SH-SY5Y (cell line): Measurements from ENCODE around the gene MAT2B.

Experiments
- GATA2 ChIP-seq: IDR thresholded peaks from 2 replicates; pipeline ENCODE4 v1.6.1; 2011; ENCODE audit warnings: mild to moderate bottlenecking, low read depth, low read length
- GATA3 ChIP-seq: IDR thresholded peaks from 2 replicates; pipeline ENCODE4 v1.6.1; 2011; ENCODE audit warnings: low read depth, mild to moderate bottlenecking, low read length, moderate library complexity

GRCh38 chr5:163565931-163566608 is 60.7 kb downstream of the MAT2B start:
- TF ChIP-seq GATA2 (no peak), GATA3 (no peak)
